BLaER1 (cell line): ENCODE data around the gene C19orf67.

Experiments used
- H3K27ac ChIP-seq: shearing (Covaris generic); formaldehyde crosslinking; 2 replicates; pipeline ENCODE4 v1.8.1; 2022
- H3K27me3 ChIP-seq: shearing (Covaris generic); formaldehyde crosslinking; 2 replicates; pipeline ENCODE4 v1.8.1; 2022
- H3K36me3 ChIP-seq: shearing (Covaris generic); formaldehyde crosslinking; 2 replicates; pipeline ENCODE4 v1.8.1; 2022
- H3K4me1 ChIP-seq: shearing (Covaris generic); formaldehyde crosslinking; 2 replicates; pipeline ENCODE4 v1.8.1; 2022
- H3K4me2 ChIP-seq: shearing (Covaris generic); formaldehyde crosslinking; 2 replicates; pipeline ENCODE4 v1.8.1; 2022
- H3K4me3 ChIP-seq: shearing (Covaris generic); formaldehyde crosslinking; 2 replicates; pipeline ENCODE4 v1.8.1; 2022
- H3K9ac ChIP-seq: shearing (Covaris generic); formaldehyde crosslinking; 2 replicates; pipeline ENCODE4 v1.8.1; 2022
- H3K9me3 ChIP-seq: shearing (Covaris generic); formaldehyde crosslinking; 2 replicates; pipeline ENCODE4 v1.8.1; 2022
- H4K20me1 ChIP-seq: shearing (Covaris generic); formaldehyde crosslinking; 2 replicates; pipeline ENCODE4 v1.8.1; 2022
- Cebpa-rat ChIP-seq: shearing (Covaris generic); IDR thresholded peaks from 2 replicates; pipeline ENCODE4 v1.8.1; 2022

Gene C19orf67

DNA sequence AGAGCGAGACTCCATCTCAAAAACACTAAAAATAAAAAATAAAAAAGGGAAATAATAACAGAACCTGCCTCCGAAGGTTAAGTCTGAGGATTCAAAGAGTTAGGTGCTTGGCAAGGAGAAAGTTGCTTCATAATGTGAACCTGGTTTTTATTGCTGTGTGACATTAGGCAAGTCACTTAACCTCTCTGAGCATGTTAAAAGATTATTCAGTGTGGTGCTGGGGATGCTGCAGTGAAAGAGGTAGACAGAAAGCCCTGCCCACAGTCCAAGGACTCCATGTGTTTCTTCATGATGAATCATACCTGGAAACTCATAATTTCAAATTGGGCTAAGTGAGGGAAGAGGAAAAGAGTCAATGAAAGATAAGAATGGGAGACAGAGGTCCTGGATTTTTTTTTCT is 51.6 kb downstream of the C19orf67 start:
- Histone ChIP-seq H3K4me3 (no peak overlapping the region), H3K9me3 (no peaks in the 10 kb centered on the region), H3K27me3 (no peaks in the 10 kb centered on the region), H3K27ac (no peak overlapping the region), H3K36me3 (no peaks in the 10 kb centered on the region), H3K4me2 (no peak overlapping the region), H4K20me1 (no peaks in the 10 kb centered on the region), H3K9ac (no peak overlapping the region), H3K4me1 (peaks cover 19% of the 10 kb centered on the region)
- no peak for TF ChIP-seq Cebpa-rat

DNA sequence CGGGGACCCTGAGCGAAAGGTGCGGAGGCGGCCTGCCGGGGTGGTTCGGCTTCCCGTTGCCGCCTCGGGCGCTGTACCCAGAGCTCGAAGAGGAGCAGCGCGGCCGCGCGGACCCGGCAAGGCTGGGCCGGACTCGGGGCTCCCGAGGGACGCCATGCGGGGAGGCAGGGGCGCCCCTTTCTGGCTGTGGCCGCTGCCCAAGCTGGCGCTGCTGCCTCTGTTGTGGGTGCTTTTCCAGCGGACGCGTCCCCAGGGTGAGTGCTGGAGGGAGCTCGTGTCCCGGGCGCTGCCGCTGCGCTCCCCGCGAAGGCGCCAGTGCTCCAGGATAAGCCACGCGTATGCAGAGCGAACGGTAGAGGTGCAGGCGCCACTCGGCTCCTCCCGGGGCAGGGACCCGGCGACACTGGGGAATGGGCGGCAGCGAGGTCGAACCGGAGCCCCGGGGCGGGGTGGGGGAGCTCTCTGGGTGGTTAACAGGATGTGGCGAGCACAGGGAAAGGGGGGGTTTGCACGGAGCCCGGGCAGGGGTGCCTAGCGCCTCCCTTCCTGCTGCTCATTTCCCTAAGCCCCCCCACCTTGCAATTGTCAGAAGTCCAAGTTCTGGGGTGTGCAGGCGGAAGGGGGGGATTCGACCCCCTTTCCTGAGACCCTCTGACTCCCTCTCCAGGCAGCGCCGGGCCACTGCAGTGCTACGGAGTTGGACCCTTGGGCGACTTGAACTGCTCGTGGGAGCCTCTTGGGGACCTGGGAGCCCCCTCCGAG is 53.7 kb downstream of the C19orf67 start, which contains the start of gene IL27RA:
IL27RA (plus strand) TSS at position 44 of the 762 bp plus-strand sequence; CDS start at position 155, 111 bp downstream.
- H3K27ac ChIP-seq, result peak within 1 kb of the TSS; percentile 80
- no peak for TF ChIP-seq Cebpa-rat
- H3K4me3 ChIP-seq, result peak within 1 kb of the TSS; percentile 77
- no peaks in the 10 kb centered on the region for H3K27me3 ChIP-seq
- H3K9ac ChIP-seq, result peak within 1 kb of the TSS; percentile 78
- no peaks in the 10 kb centered on the region for H3K36me3 ChIP-seq
- no peaks in the 10 kb centered on the region for H3K9me3 ChIP-seq
- no peaks in the 10 kb centered on the region for H4K20me1 ChIP-seq
- H3K4me2 ChIP-seq, result peak within 1 kb of the TSS; percentile 96
- H3K4me1 ChIP-seq, result peaks cover 31% of the 10 kb centered on the region
